WERI-Rb-1 (cell line): ENCODE results near the gene DDHD1.
"Not testable (repeated sequence)": the region's sequence is repeated elsewhere in the genome, so short reads cannot be mapped to it uniquely, and the experiment has no call there.

Source experiments
- DNase-seq: peaks from one replicate; pipeline ENCODE4 v3.0.0-alpha.2; 2020
- H3K27ac ChIP-seq: fragments of 250-450 bp; sonication (Bioruptor Pico); 2 replicates; pipeline ENCODE4 v1.5.1; 2020; ENCODE audit warnings: mild to moderate bottlenecking, moderate library complexity
- H3K27me3 ChIP-seq: fragments of 250-450 bp; sonication (Bioruptor Pico); 2 replicates; pipeline ENCODE4 v1.5.1; 2021; ENCODE audit warnings: mild to moderate bottlenecking, low read depth, moderate library complexity; ENCODE audit not compliant: insufficient read depth, severe bottlenecking
- H3K36me3 ChIP-seq: fragments of 250-450 bp; sonication (Bioruptor Pico); 2 replicates; pipeline ENCODE4 v1.5.1; 2020; ENCODE audit warnings: mild to moderate bottlenecking, moderate library complexity
- H3K4me3 ChIP-seq: 2 replicates; pipeline ENCODE4 v1.5.1; 2011; ENCODE audit warnings: low read depth, mild to moderate bottlenecking, control low read depth, low read length
- H3K9me3 ChIP-seq: fragments of 250-450 bp; sonication (Bioruptor Pico); 2 replicates; pipeline ENCODE4 v1.5.1; 2021; ENCODE audit warnings: mild to moderate bottlenecking, moderate library complexity; ENCODE audit not compliant: severe bottlenecking
- CTCF ChIP-seq: IDR thresholded peaks from 2 replicates; pipeline ENCODE4 v1.5.1; 2011; ENCODE audit warnings: low read depth, mild to moderate bottlenecking, control low read depth, inconsistent platforms, low read length

The DDHD1 gene

GRCh38 chr14:53108292-53109104 lies 44.6 kb downstream of the DDHD1 start:
- no peaks in the 10 kb centered on the region for H3K27me3 ChIP-seq
- H3K4me3 ChIP-seq: no peak overlapping the region
- H3K27ac ChIP-seq: no peak overlapping the region
- no peaks in the 10 kb centered on the region for H3K9me3 ChIP-seq
- no peaks in the 10 kb centered on the region for H3K36me3 ChIP-seq
- TF ChIP-seq CTCF: no peak
- no peak for DNase-seq

- Histone ChIP-seq H3K4me3 (no peak overlapping the region), H3K36me3 (no peaks in the 10 kb centered on the region), H3K9me3 (no peaks in the 10 kb centered on the region), H3K27me3 (no peaks in the 10 kb centered on the region), H3K27ac (no peak overlapping the region)
- DNase-seq: no peak
- TF ChIP-seq CTCF: no peak
These were observed 46.4 kb downstream of the DDHD1 start for GRCh38 chr14:53106768-53107167.

- no peaks in the 10 kb centered on the region for H3K9me3 ChIP-seq
- H3K27me3 ChIP-seq: no peaks in the 10 kb centered on the region
- H3K4me3 ChIP-seq: no peak overlapping the region
- no peak for DNase-seq
- no peak overlapping the region for H3K27ac ChIP-seq
- no peak for TF ChIP-seq CTCF
- no peaks in the 10 kb centered on the region for H3K36me3 ChIP-seq
These were observed 49.3 kb downstream of the DDHD1 start for GRCh38 chr14:53103636-53104340.

- Histone ChIP-seq H3K4me3 (no peak overlapping the region), H3K27ac (no peak overlapping the region), H3K9me3 (no peaks in the 10 kb centered on the region), H3K27me3 (no peaks in the 10 kb centered on the region), H3K36me3 (no peaks in the 10 kb centered on the region)
- no peak for DNase-seq
- no peak for TF ChIP-seq CTCF
These were observed 59.9 kb downstream of the DDHD1 start for GRCh38 chr14:53093206-53093605.

GRCh38 chr14:53090853-53091252 lies 62.3 kb downstream of the DDHD1 start:
- Histone ChIP-seq H3K27me3 (no peaks in the 10 kb centered on the region), H3K36me3 (no peaks in the 10 kb centered on the region), H3K9me3 (no peaks in the 10 kb centered on the region), H3K4me3 (no peak overlapping the region), H3K27ac (no peak overlapping the region)
- DNase-seq: no peak
- no peak for TF ChIP-seq CTCF

GRCh38 chr14:53084954-53085353 lies 68.2 kb downstream of the DDHD1 start:
- H3K4me3 ChIP-seq, H3K27ac ChIP-seq, H3K36me3 ChIP-seq: not testable (repeated sequence)

More at GRCh38 chr14:53084954-53085353, 68.2 kb downstream of the DDHD1 start:
- not testable (repeated sequence) for DNase-seq, H3K27me3 ChIP-seq, H3K9me3 ChIP-seq
